Lower leg skin (tissue), 3 donors: ENCODE data around the gene WDR1.

Source experiments
- CTCF ChIP-seq, 3 donors: fragments of 450-650 bp; IDR thresholded peaks; one replicate each; pipeline ENCODE4 v1.5.1; 2016; ENCODE audit warnings: antibody characterized with exemption in 3 of 3, mild to moderate bottlenecking in 3 of 3, moderate library complexity in 2 of 3
- POLR2A ChIP-seq, 2 donors: fragments of 450-650 bp; IDR thresholded peaks; one replicate each; pipeline ENCODE4 v1.6.1; 2016 to 2017; ENCODE audit warnings: antibody characterized with exemption in 2 of 2, mild to moderate bottlenecking in 1 of 2, moderate library complexity in 1 of 2

GRCh38 chr4:10066670-10067651, 49.6 kb downstream of the WDR1 start:
- TF ChIP-seq CTCF (IDR thresholded peaks at IDR 0.05): no peak
- no peak for TF ChIP-seq POLR2A (IDR thresholded peaks at IDR 0.05)
